RKO (cell line): ENCODE measurements around the gene INPP5A.

Experiments used
- DNase-seq: peaks from one replicate; pipeline ENCODE4 v3.0.0-alpha.2; 2016; ENCODE audit warnings: low spot score

Gene INPP5A

GRCh38 chr10:132708936-132709335, 171.3 kb downstream of the INPP5A start:
- no peak for DNase-seq

DNA sequence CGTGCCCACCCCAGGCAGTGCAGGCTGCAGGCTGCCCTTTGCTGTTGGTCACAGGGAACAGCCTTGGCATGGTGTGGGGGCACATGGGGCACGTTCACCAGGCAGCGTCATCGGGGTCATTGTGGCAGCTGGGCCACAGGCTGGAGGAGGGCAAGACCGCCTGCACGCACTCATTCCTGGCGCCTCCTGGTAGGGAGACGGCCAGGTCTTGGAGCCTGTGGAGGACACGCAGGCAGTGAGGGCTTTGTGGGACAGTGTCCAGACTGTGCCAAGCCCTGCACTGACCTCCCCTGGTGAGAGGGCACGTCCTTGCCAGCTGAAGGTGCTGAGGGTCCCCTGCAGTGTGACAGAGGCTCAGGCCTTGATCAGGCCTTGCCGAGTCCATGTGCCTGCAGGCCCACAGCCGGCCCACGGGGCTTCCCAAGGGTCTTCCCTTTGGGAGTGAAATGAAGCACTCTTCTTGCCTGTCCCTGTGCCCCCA, 171.9 kb downstream of the INPP5A start:
- DNase-seq: no peak

- DNase-seq: no peak
Measured at GRCh38 chr10:132710036-132710686, 172.6 kb downstream of the INPP5A start.

DNA sequence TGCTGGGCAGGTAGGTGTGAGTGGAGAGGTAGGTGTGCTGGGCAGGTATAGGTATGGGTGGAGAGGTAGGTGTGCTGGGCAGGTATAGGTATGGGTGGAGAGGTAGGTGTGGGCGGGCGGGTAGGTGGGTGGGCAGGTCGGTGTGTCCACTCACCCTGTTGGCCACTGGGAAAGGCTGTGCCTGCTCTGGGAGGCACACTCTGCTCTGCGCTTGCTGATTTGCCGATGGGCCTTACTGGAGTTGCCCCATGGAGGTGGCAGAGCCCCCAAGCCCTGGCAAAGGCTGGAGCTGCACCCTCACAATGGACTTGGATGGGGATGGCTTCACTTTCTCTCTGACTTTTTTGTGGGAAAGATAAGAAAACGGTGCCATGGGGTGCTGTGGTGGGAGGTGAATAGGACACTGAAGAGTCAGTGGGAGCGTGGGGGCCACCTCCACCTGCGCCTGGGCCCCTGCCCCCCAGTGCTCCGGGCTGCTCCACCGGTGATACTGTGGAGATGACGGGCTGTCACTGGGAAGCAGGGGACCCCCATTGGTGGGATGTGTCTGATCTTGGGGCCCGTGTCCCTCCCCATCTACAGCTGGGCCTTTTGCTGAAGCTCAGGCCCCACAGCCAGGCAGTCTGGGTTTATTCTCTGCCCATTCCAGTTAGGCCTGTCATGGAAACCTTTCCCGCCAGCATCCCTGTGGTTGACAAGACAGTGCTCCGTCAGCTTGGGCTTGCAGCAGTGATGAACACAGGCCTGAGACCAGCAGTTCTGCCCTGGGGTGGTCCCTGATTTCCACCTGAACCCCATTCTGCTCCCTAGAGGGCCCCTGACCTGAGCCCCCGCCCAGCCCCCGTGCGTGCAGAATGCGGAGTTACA, 173.4 kb downstream of the INPP5A start:
- no peak for DNase-seq

DNA sequence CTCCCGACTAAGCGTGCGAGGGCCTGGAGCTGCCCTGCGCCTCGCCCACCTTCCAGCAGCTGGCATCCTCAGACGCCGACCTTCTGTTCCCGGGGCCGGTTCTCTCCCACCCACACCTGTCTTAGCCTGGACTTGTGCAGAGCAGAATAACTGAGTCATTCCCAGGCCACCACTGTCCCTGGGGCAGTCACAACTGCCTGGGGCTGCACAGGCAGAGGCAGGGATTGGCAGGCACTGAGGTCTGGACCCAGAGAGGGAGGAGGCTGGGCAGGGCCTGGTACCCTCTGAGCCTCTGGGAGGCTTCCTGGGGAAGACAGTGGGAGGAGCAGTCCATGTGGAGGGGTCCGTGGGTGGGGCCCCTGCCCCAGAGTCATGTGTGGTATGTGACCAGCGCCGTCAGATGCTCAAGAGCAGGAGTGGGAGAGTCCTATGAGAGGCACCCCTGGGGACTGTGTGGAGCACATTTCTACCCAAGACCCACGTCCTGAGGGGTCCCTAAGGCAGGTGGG, 174.1 kb downstream of the INPP5A start:
- no peak for DNase-seq

GRCh38 chr10:132712291-132712690, 174.7 kb downstream of the INPP5A start:
- DNase-seq: no peak

DNA sequence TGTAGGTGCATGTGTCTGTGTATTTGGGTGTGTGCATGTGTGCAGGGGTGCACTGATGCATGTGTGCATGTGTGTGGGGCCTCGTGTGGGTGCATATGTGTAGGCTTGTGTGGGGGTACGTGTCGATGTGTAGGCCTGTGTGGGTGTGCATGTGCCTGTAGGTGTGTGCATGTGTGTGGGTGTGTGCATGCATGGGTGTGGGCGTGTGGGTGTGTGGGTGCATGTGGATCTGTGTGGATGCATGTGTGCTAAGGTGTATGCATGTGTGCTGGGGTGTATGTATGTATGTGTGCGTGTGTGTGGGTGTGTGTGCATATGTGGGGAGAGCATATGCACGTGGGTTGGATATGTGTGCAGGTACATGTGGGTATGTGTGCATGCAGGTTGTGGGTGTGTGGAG, 175.2 kb downstream of the INPP5A start:
- DNase-seq: no peak

- no peak for DNase-seq
Measured at GRCh38 chr10:132713421-132714095, 176.0 kb downstream of the INPP5A start.

DNA sequence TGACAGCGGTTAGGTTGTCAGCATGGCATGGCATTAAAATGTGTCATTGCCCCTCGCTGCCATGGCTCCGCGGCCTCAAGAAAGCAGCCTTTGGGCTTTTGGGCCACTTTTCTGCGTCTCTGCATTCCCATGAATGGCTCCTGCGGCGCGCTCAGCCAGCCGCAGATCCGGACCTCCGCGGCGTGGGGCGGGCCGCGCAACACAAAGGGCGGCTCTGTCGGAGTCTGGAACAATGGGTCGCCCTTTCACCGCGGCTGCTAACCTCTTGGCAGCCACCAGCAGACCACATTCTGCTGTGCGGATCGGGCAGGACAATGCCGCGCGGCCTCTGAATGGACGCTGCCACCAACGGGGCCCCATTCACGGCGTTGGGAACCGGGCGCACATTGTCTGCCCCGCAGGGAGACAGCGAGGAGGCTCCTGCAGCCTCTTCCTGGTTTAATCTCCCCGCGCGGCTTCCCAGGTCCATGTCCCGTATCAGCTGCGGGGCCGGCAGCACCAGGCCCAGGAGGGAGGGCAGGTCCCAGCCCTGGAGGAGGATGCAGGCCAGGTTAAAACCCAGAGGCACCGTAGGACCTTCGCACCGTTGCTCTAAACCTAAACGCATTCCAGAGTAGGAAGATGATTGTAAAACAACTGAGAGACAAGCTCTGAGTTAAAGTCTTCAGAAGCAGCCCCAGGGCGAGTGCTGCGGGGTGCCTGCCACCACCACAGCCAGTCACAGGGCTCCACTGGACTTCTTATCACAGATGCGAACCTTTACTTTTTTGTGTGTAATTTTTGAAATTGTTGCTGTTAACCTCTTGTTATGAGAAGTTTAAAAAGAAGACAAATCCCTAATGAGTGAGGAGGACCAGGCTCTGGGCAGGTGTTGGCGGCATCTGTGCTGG, 176.8 kb downstream of the INPP5A start:
- DNase-seq: no peak

DNA sequence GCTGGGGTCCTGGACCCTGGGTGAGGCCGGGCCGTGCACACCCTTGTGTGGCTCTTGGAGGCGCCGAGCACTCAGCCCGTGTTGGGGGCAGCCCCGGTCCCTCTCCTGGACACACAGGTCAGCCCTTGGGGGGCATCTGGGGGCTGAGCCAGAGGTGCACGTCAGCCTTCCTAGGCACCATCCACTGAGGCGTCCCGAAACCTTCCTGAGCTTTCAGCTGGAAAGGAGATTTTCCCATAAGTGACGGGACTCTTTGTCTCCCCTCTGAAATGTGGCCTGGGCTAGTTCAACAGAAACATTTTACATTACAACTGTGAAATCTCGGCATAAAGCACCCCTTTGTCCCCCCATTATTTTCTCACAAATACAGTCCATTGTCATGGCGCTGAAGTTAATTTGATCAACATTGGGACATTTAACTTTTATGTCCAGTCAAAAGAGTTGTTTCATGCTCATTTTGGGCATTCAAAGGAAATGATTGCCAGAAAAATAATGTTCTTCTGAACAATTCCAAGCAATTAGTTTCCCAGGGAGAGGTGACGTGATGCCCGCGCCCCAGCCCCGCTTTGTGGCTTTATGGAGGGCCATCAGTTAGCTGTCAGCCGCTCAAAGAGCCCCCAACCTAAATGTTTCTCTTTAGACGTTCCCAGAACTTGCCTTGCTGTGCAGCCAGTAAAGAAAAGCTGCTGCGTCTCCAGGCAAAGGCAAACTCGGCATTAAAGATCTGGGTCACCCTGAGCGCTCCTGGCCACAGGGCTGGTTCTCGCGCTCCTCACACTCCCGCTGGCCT, 177.6 kb downstream of the INPP5A start:
- no peak for DNase-seq

DNA sequence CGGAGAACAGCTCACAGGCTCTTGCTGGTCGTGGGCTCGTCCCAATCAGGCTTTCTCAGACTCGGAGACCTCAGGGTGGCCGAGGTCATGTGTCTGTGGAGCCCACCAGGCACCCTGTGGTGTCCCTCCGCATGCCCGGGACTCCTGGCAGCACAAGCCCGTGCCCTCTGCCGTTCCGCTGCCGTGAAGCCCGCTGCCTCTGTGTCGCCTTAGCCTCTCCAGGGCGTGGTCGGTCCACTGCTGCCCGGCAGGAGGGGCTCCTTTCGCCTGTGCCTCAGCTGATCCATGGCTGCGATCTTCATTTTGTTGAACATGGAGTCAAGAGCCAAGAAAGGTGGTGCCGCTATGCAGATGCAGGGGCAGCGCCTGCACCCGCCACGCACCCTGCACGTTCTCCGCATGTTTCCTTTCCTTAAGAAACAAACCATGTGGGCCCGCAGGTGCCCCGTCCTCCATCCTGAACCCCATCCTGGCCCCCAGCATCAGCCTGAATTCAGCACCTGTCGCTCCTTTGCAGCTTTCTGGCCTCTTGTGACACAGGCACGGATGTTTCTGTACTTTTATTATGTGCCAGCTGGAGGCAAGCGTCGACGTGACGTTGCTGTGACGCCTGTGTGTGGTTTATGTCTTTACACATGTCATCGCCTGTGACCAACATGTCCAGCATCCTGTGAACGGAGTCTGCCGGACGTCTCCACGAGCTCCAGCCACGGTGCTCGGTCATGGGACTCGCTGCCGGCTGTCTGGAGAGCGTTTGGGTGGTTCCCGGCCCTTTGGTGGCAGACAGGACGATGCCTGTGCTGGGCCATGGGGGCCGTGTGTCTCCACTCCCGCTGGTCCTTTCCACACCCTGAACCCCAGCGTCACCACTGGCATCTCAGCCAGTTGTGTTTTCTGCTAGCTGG, 178.4 kb downstream of the INPP5A start:
- DNase-seq: no peak

DNA sequence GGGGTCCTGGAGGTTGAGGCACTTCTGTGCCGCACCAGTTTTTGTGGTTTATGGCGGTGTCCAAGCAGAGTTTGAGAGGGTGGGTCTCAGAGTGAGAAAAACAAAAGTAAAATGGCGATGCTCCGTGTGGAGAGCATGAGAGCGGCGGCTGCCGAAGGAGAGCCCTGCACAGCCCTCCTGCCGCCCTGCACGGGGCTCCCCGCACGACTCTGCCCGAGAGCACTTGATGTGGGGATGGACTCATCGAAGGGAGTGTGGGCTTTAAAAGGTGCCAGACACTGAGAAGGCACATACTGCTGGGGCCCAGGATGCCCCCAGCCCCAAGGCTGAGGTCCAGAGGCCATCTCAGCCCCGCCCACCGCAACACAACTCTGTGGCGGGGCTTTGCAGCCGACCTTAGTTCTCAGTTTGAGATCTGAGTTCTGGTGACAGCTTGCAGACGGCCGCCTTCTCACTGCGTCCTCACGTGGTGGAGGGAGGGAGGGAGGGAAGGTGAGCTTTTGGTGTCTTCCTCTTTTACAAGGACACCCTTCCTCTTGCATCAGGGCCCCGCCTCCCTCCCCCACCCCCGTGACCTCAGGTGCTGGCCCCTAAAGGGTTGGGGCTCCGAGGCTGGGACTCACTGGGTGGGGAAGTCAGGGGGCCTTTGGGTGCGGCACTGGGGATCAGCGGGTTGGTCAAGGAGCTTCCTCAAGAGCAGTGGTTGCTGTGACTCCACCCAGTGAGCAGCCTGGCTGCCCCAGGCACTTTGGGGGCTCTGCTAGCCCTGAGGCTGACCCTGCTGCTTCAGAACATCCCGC, 179.3 kb downstream of the INPP5A start:
- DNase-seq: no peak

DNA sequence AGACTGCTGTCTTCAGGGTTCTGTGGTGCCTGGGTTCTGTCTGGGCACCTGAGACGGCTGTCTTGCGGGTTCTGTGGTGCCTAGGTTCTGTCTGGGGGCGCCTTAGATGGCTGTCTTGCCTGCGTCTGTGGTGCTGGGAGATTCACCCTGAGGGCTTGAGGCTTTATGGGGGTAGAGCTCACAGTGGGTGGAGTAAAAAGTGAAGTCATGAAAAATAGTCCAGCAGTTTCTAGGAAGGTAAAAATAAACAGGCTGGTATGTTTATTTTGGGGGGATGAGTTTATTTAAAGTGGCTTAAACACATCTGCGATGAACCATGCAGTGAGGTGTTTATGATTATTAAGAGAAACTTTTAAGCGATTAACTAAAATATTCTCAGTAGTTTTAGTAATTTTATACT, 184.1 kb downstream of the INPP5A start:
- no peak for DNase-seq

DNA sequence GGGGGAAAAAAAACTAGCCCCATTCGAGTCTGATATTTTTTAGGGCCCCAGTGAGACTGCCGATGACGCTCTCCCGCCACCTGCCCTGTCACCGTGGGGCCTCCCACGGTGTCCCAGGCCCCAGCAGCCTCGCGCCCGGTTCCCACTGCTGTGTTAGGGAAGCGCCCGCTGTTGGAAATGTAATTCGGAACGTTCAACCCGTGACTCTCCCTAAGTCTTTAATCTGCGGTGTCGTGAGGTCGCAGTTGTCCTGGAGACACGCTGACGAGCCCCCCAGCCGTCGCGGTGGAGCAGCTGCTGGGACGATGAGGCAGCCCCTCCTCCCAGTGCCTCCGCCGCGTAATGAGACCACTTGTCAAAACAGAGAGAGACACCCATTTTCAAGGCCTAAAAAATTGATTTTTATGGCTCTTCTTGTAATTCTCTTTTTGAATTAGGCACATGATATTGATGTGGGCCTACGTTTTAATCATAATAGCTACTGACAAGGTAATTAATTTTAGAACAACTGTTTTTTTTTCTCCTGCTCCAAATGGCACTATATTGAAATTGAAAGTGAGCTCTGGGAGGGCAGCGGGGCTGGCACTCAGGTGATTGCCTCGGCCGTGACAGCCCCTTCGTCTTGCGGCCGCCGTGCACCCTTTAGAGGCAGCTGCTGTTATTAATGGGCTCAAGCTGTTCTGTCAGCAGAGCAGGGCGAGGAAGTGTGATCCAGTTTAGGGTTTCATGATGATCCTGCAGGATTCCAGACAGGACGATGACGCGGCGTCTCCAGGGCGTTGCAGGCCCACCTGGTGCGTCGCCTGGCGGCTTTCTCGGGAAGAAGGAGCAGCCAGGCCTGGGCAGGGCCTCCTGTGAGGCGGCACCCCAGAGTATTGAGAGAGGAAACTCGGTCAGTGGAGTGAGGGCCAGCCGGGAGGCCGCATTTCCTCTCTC, 185.1 kb downstream of the INPP5A start:
- no peak for DNase-seq

- DNase-seq: no peak
Measured at GRCh38 chr10:132723330-132723970, 185.9 kb downstream of the INPP5A start.

GRCh38 chr10:132724446-132724845, 186.9 kb downstream of the INPP5A start:
- DNase-seq: peak; percentile 5

- DNase-seq: no peak
Measured at GRCh38 chr10:132725202-132725601, 187.6 kb downstream of the INPP5A start.
